HepG2 (cell line): ENCODE results near the gene FCAR. TPM values are rescaled to one million over a fixed set of nuclear protein-coding genes. Genes with fewer than 3 reads are reported as not detected.
"Not testable (repeated sequence)": the region's sequence is repeated elsewhere in the genome, so short reads cannot be mapped to it uniquely, and the experiment has no call there.

ENCODE experiments used
- ATAC-seq: fragments of 200-7000 bp; cut with Tn5 transposase; 3 replicates; pipeline ENCODE4 v1.9.1; 2020; ENCODE audit warnings: mild to moderate bottlenecking, moderate library complexity
- BruUV-seq: library from RNA; stranded (reverse); fragments of 400-500 nt; replicated peaks from 2 replicates; lab custom pipeline; 2021; lab: Mats Ljungman, UMichigan
- CTCF ChIA-PET: fragments of 300-600 bp; formaldehyde crosslinking; extraction: SDS; loops from one replicate; lab custom pipeline; 2021; ENCODE audit warnings: low total read pairs, inconsistent platforms, low intra/inter-chr PET ratio; lab: Yijun Ruan, JAX
- POLR2A ChIA-PET: fragments of 350-600 bp; sonication (Branson Sonifier 250); formaldehyde crosslinking; loops from one replicate; lab custom pipeline; 2020; ENCODE audit warnings: antibody characterized with exemption, inconsistent platforms; lab: Yijun Ruan, JAX
- DNase-seq: peaks from one replicate; pipeline ENCODE4 v3.0.0-alpha.2; 2015; ENCODE audit warnings: low spot score
- FAIRE-seq: peaks from 3 replicates; lab custom pipeline; 2011; peaks lifted over from hg19 to GRCh38; lab: Jason Lieb, UNC
- H2AFZ ChIP-seq: one replicate; pipeline ENCODE4 v1.6.1; 2011; ENCODE audit warnings: low read length, inconsistent platforms
- H3K27ac ChIP-seq: fragments of 300-600 bp; 3 replicates; pipeline ENCODE4 v1.8.0; 2011; ENCODE audit warnings: mixed run types, mild to moderate bottlenecking, mixed read lengths, low read length, inconsistent platforms; ENCODE audit not compliant: insufficient read depth; ENCODE audit errors: extremely low read length
- H3K27me3 ChIP-seq, 2 experiments: fragments of 200-600 bp in 1 of 2; 2 replicates in 1 of 2; 3 replicates in 1 of 2; pipeline versions ENCODE4 v1.6.0 to v1.8.0; 2011; ENCODE audit warnings: low read length in 2 of 2, mild to moderate bottlenecking in 2 of 2, moderate library complexity in 2 of 2, inconsistent platforms in 1 of 2; ENCODE audit not compliant: insufficient read depth in 2 of 2, control insufficient read depth in 1 of 2
- H3K36me3 ChIP-seq, 2 experiments: fragments of 200-600 bp in 1 of 2; replicated peaks in 1 of 2; 2 replicates in 1 of 2; 3 replicates in 1 of 2; pipeline versions ENCODE4 v1.5.1 to v1.8.0; 2011; ENCODE audit warnings: low read length in 2 of 2, inconsistent platforms in 1 of 2; ENCODE audit not compliant: insufficient read depth in 2 of 2, control insufficient read depth in 1 of 2
- H3K4me1 ChIP-seq: 2 replicates; pipeline ENCODE4 v1.5.1; 2012; ENCODE audit warnings: low read length, inconsistent platforms; ENCODE audit not compliant: insufficient read depth
- H3K4me2 ChIP-seq: 2 replicates; pipeline ENCODE4 v1.6.0; 2011; ENCODE audit warnings: low read depth, low read length, inconsistent platforms
- H3K4me3 ChIP-seq, 3 experiments: fragments of 200-600 bp in 1 of 3; sonication (generic), shearing (Covaris generic) in 1 of 3; replicated peaks in 1 of 3; 2 replicates each; pipeline ENCODE4 v1.5.1; 2011 to 2016; ENCODE audit warnings: low read length in 3 of 3, inconsistent platforms in 2 of 3, low read depth in 2 of 3, mild to moderate bottlenecking in 2 of 3, control low read depth in 1 of 3, mixed read lengths in 1 of 3; ENCODE audit not compliant: insufficient read depth in 1 of 3
- H3K79me2 ChIP-seq: one replicate; pipeline ENCODE4 v1.6.1; 2011; ENCODE audit warnings: low read length, inconsistent platforms; ENCODE audit not compliant: insufficient read depth
- H3K9ac ChIP-seq: 2 replicates; pipeline ENCODE4 v1.6.0; 2011; ENCODE audit warnings: mild to moderate bottlenecking, low read depth, low read length, inconsistent platforms; ENCODE audit not compliant: insufficient read depth
- H3K9me3 ChIP-seq: 2 replicates; pipeline ENCODE4 v1.5.1; 2012; ENCODE audit warnings: mild to moderate bottlenecking, low read length
- H4K20me1 ChIP-seq: 2 replicates; pipeline ENCODE4 v1.6.0; 2011; ENCODE audit warnings: inconsistent platforms, mild to moderate bottlenecking, low read length, moderate library complexity; ENCODE audit not compliant: insufficient read depth
- CHD4 ChIP-seq: fragments of 200-600 bp; sonication (generic); IDR thresholded peaks from 2 replicates; pipeline ENCODE4 v1.7.0; 2017; ENCODE audit warnings: mild to moderate bottlenecking, low read length, borderline replicate concordance
- JUNB ChIP-seq: sonication (generic); formaldehyde crosslinking; IDR thresholded peaks from 2 replicates; pipeline ENCODE4 v1.8.0; 2022; ENCODE audit warnings: missing genetic modification reagents, mild to moderate bottlenecking, borderline replicate concordance
- NR1H2 ChIP-seq: sonication (generic); formaldehyde crosslinking; IDR thresholded peaks from 2 replicates; pipeline ENCODE4 v1.8.1; 2022; ENCODE audit warnings: low read depth, missing genetic modification reagents, borderline replicate concordance
- PCBP1 ChIP-seq: fragments of 200-400 bp; formaldehyde crosslinking; IDR thresholded peaks from 2 replicates; pipeline ENCODE4 v1.6.1; 2017; ENCODE audit warnings: mild to moderate bottlenecking, low read depth, low read length, borderline replicate concordance
- POGZ ChIP-seq: sonication (generic); formaldehyde crosslinking; IDR thresholded peaks from 2 replicates; pipeline ENCODE4 v1.4.0; 2020; ENCODE audit warnings: mild to moderate bottlenecking, missing genetic modification reagents
- ZNF142 ChIP-seq: sonication (generic); formaldehyde crosslinking; IDR thresholded peaks from 2 replicates; pipeline ENCODE4 v1.4.0; 2020; ENCODE audit warnings: missing genetic modification reagents
- ZNF230 ChIP-seq: sonication (generic); formaldehyde crosslinking; IDR thresholded peaks from 2 replicates; pipeline ENCODE4 v1.4.0; 2020; ENCODE audit warnings: mild to moderate bottlenecking, missing genetic modification reagents
- ZNF451 ChIP-seq: sonication (generic); formaldehyde crosslinking; IDR thresholded peaks from 2 replicates; pipeline ENCODE4 v1.5.0; 2020; ENCODE audit warnings: mild to moderate bottlenecking, missing genetic modification reagents
- ZNF644 ChIP-seq: IDR thresholded peaks from 2 replicates; pipeline ENCODE4 v1.6.1; 2016; ENCODE audit warnings: low read depth
- ZNF704 ChIP-seq: sonication (generic); formaldehyde crosslinking; IDR thresholded peaks from 2 replicates; pipeline ENCODE4 v1.8.1; 2023; ENCODE audit warnings: mild to moderate bottlenecking, inconsistent platforms, moderate library complexity, missing genetic modification reagents, borderline replicate concordance
- ZNF720 ChIP-seq: sonication (generic); formaldehyde crosslinking; IDR thresholded peaks from 2 replicates; pipeline ENCODE4 v1.4.0; 2020; ENCODE audit warnings: missing genetic modification reagents
- WGBS: methylation state at CpG from one replicate; pipeline ENCODE4 v1.1.6; 2017; ENCODE audit warnings: low lambda C conversion rate; 5-methylcytosine and 5-hydroxymethylcytosine counted together
- in situ Hi-C: cut with HindIII; loops from 2 replicates; pipeline ENCODE4 v1.10.0; 2017; ENCODE audit warnings: low pct_unique_long_range_greater_than_20kb; ENCODE audit not compliant: extremely low pct_ligation_motif_present
- intact Hi-C: fragments of 100-400 bp; cut with micrococcal nuclease; formaldehyde crosslinking; loops from one replicate; pipeline ENCODE4 v1.10.0; 2022; ENCODE audit not compliant: unreplicated experiment
- polyA plus RNA-seq, 8 experiments: library from polyadenylated mRNA; depleted of rRNA in 3 of 8; stranded (reverse) in 7 of 8; unstranded in 1 of 8; fragments of >200 nt; fragmentation: Illumina TruSeq in 4 of 8; extraction: Trizol in 4 of 8; gene quantifications; 2 replicates each; pipeline versions ENCODE4 v1.2.1 to v1.2.3, GENCODE V29; 2011 to 2016; ENCODE audit warnings: low read depth in 4 of 8, missing spikeins in 1 of 8, mixed read lengths in 1 of 8; ENCODE audit not compliant: insufficient read depth in 1 of 8
- total RNA-seq, 5 experiments: library from RNA; depleted of rRNA; stranded (reverse); fragments of >200 nt; fragmentation: Illumina TruSeq; extraction: Trizol; gene quantifications; 2 replicates each; pipeline ENCODE4 v1.2.3, GENCODE V29; 2016; ENCODE audit warnings: low read depth in 1 of 5

The FCAR gene
- total and polyA plus RNA-seq, 2 of the 13 experiments (the other 11 are each of a cell fraction or from before 2014, with no cell fraction given), result not detected

- CTCF ChIA-PET, DNase-seq, H3K36me3 ChIP-seq, H3K4me3 ChIP-seq, ATAC-seq, H3K9ac ChIP-seq, H3K79me2 ChIP-seq, POLR2A ChIA-PET, H3K27ac ChIP-seq, FAIRE-seq, in situ Hi-C loops, intact Hi-C loops, H2AFZ ChIP-seq, H3K9me3 ChIP-seq, BruUV-seq, H4K20me1 ChIP-seq, H3K4me1 ChIP-seq, H3K4me2 ChIP-seq: not testable (repeated sequence)
- peaks cover 2 to 16% of the 10 kb centered on the region in 2 experiments; a peak in 2 of 5 replicates for H3K27me3 ChIP-seq
- 41% methylated on average over 4 of the region's 4 CpGs for WGBS
Measured at GRCh38 chr19:54904261-54904660, 30.2 kb downstream of the FCAR start.

GRCh38 chr19:54905421-54905802 lies 31.4 kb downstream of the FCAR start:
- no peaks in the 10 kb centered on the region for H4K20me1 ChIP-seq
- peaks cover 2 to 14% of the 10 kb centered on the region in 2 experiments; a peak in 2 of 5 replicates for H3K27me3 ChIP-seq
- no TSS peak for BruUV-seq
- no peak overlapping the region for H3K27ac ChIP-seq
- FAIRE-seq (no peak), ATAC-seq (no peak), DNase-seq (no peak)
- H3K4me3 ChIP-seq, result no peak overlapping the region
- intact Hi-C loops (no loop called here), in situ Hi-C loops (no loop called here)
- ChIA-PET CTCF (no interaction called here), POLR2A (no interaction called here)
- no peak overlapping the region for H2AFZ ChIP-seq
- no peaks in the 10 kb centered on the region for H3K36me3 ChIP-seq
- no peaks in the 10 kb centered on the region for H3K9me3 ChIP-seq
- H3K4me2 ChIP-seq, result no peak overlapping the region
- H3K4me1 ChIP-seq, result no peaks in the 10 kb centered on the region
- WGBS, result 18% methylated on average over 5 of the region's 5 CpGs
- H3K79me2 ChIP-seq, result no peaks in the 10 kb centered on the region
- no peak overlapping the region for H3K9ac ChIP-seq
- no peak for TF ChIP-seq ZNF704 (CRISPR knock-in tag)
- no peak for TF ChIP-seq ZNF451
- TF ChIP-seq POGZ, result no peak
- TF ChIP-seq ZNF720, result no peak
- no peak for TF ChIP-seq NR1H2 (CRISPR knock-in tag)
- TF ChIP-seq PCBP1, result no peak
- no peak for TF ChIP-seq ZNF230 (CRISPR knock-in tag)
- no peak for TF ChIP-seq JUNB (CRISPR knock-in tag)
- TF ChIP-seq ZNF142 (CRISPR knock-in tag), result no peak
- no peak for TF ChIP-seq ZNF644 (CRISPR knock-in tag)
- no peak for TF ChIP-seq CHD4
